ENCODE data around the gene LORICRIN. TPM values are rescaled to one million over a fixed set of nuclear protein-coding genes. Genes with fewer than 3 reads are reported as not detected.

The LORICRIN gene
- polyA plus RNA-seq (2011; rRNA removed) (not detected in 2 replicates), polyA plus RNA-seq (2017; fragmentation: RNase III; extraction: RNeasy Plus Mini Kit Qiagen cat#74134 plus additional on column Dnase treatment) (not detected in 3 replicates), polyA minus RNA-seq (2011; rRNA and poly(A)+ RNA removed) (not detected in 2 replicates)
- not detected in 2 replicates for polyA plus RNA-seq (2012; cell fraction: cytosol; rRNA removed)
- polyA plus RNA-seq (2012; cell fraction: nucleus; rRNA removed): not detected in 2 replicates

GRCh38 chr1:153259387-153259786, at the start of gene LORICRIN:
Gene LORICRIN (plus strand): TSS chr1:153259687. CDS start chr1:153260950, 1,263 bp downstream.
- POLR2A ChIA-PET: no interaction called here
- Histone ChIP-seq H3K4me2 (no peak within 1 kb of the TSS), H3K9me3 (0 out of 3 replicates have a peak, but pooled peaks cover 6% of the 10 kb centered on the region), H3K4me1 (no peaks in the 10 kb centered on the region), H3K4me3 (no peak within 1 kb of the TSS), H3K27ac (no peak within 1 kb of the TSS)
- WGBS (ENCODE audit: missing lambda C conversion rate): 53% methylated on average over 3 of the region's 3 CpGs
- CTCF ChIA-PET: interaction anchor here (0.9 to 1.1 kb wide), 2 partner anchors 11 to 94 kb away, joined by 3 read pairs; no protein-coding TSS in a partner anchor
- FAIRE-seq: no peak
- DNase-seq (ENCODE audit: low read depth in 1 of 2, low spot score in 1 of 2): no peak
- no peak for ATAC-seq
- TF ChIP-seq PBX3 (IDR thresholded peaks at IDR 0.05) (no peak), TFCP2L1 (CRISPR knock-in tag; IDR thresholded peaks at IDR 0.05) (no peak), ZNF302 (CRISPR knock-in tag; IDR thresholded peaks at IDR 0.05) (no peak), RNF2 (IDR thresholded peaks at IDR 0.05; ENCODE audit: borderline replicate concordance, low read depth) (no peak), EHF (CRISPR knock-in tag; IDR thresholded peaks at IDR 0.05) (no peak), HEYL (CRISPR knock-in tag; IDR thresholded peaks at IDR 0.05) (no peak), BCL3 (IDR thresholded peaks at IDR 0.05) (no peak), HOXB5 (CRISPR knock-in tag; IDR thresholded peaks at IDR 0.05) (no peak), RARB (CRISPR knock-in tag; IDR thresholded peaks at IDR 0.05) (no peak), RFX5 (IDR thresholded peaks at IDR 0.05) (no peak), NPAS2 (CRISPR knock-in tag; IDR thresholded peaks at IDR 0.05; ENCODE audit: borderline replicate concordance) (no peak), HOXB13 (CRISPR knock-in tag; IDR thresholded peaks at IDR 0.05; ENCODE audit: low read depth) (no peak), JUN (IDR thresholded peaks at IDR 0.05) (no peak), MAFK (IDR thresholded peaks at IDR 0.05; ENCODE audit: partially characterized antibody) (no peak), SMC3 (IDR thresholded peaks at IDR 0.05) (no peak), ZSCAN20 (CRISPR knock-in tag; IDR thresholded peaks at IDR 0.05) (no peak), CBX2 (IDR thresholded peaks at IDR 0.05; ENCODE audit: borderline replicate concordance, low read depth) (no peak), NFE2L2 (conservative IDR thresholded peaks at IDR 0.05; ENCODE audit: low read length) (no peak), KDM1A (IDR thresholded peaks at IDR 0.05; ENCODE audit: low read depth) (no peak)

- H3K27ac ChIP-seq: no peak overlapping the region
- no peak for ATAC-seq
- H3K4me3 ChIP-seq: no peak overlapping the region
- H3K9me3 ChIP-seq: no peaks in the 10 kb centered on the region
- DNase-seq (ENCODE audit: low read depth in 1 of 2, low spot score in 1 of 2): no peak
- no peaks in the 10 kb centered on the region for H3K4me1 ChIP-seq
- ChIA-PET CTCF (interaction anchor here (1.5 kb wide), 1 partner anchor 340 kb away, joined by 3 read pairs; no protein-coding TSS in a partner anchor), POLR2A (no interaction called here)
- 20% methylated on average over 4 of the region's 7 CpGs for WGBS (ENCODE audit: missing lambda C conversion rate)
- no peak for TF ChIP-seq PHF8 (IDR thresholded peaks at IDR 0.05; ENCODE audit: borderline replicate concordance, low read depth)
- TF ChIP-seq ZNF302 (CRISPR knock-in tag; IDR thresholded peaks at IDR 0.05): no peak
- TF ChIP-seq MYC (IDR thresholded peaks at IDR 0.05; ENCODE audit: borderline replicate concordance, low read length): no peak
- TF ChIP-seq CHD4 (IDR thresholded peaks at IDR 0.05; ENCODE audit: borderline replicate concordance): no peak
- FAIRE-seq: no peak
- H3K4me2 ChIP-seq: no peak overlapping the region
Observed at GRCh38 chr1:153210206-153210605, 49.3 kb upstream of the LORICRIN start.

GRCh38 chr1:153212201-153212600, 47.3 kb upstream of the LORICRIN start:
- WGBS (ENCODE audit: missing lambda C conversion rate): 10% methylated on average over 5 of the region's 5 CpGs
- ChIA-PET CTCF (interaction anchor here (0.8 to 3.8 kb wide), 3 partner anchors 9 to 19 kb away, joined by 3 to 21 read pairs (median 4); no protein-coding TSS in a partner anchor), POLR2A (no interaction called here)
- TF ChIP-seq NPAS2 (CRISPR knock-in tag; IDR thresholded peaks at IDR 0.05; ENCODE audit: borderline replicate concordance): no peak
- no peak for TF ChIP-seq RAD21 (conservative IDR thresholded peaks at IDR 0.05 in 1 of 2, IDR thresholded peaks at IDR 0.05 in 1 of 2)
- H3K4me2 ChIP-seq: no peak overlapping the region
- no peak overlapping the region for H3K4me3 ChIP-seq
- H3K27ac ChIP-seq: no peak overlapping the region
- ATAC-seq: no peak
- FAIRE-seq: no peak
- H3K9me3 ChIP-seq: no peaks in the 10 kb centered on the region
- no peak for DNase-seq (ENCODE audit: low read depth in 1 of 2, low spot score in 1 of 2)
- no peaks in the 10 kb centered on the region for H3K4me1 ChIP-seq

Data from A549 (cell line).